ENCODE measurements around the gene LRRC73.

Gene LRRC73

GRCh38 chr6:43523284-43523683, 13.1 kb upstream of the LRRC73 start:
- H3K36me3 ChIP-seq (ENCODE audit: insufficient read depth, low read length) = peaks cover 88% of the 10 kb centered on the region
- no peak overlapping the region for H3K27ac ChIP-seq (ENCODE audit: low read depth, low read length)
- H3K4me1 ChIP-seq (ENCODE audit: insufficient read depth, low read length) = peaks cover 5% of the 10 kb centered on the region
- H3K9ac ChIP-seq (ENCODE audit: low read length) = no peak overlapping the region
- no peaks in the 10 kb centered on the region for H3K9me3 ChIP-seq (ENCODE audit: low read length)
- no peaks in the 10 kb centered on the region for H3K27me3 ChIP-seq (ENCODE audit: control insufficient read depth in 1 of 2, insufficient read depth in 2 of 2, low read length in 2 of 2)
- no peak overlapping the region for H3K4me3 ChIP-seq (ENCODE audit: low read depth in 1 of 2, low read length in 2 of 2)

- Histone ChIP-seq H3K9me3 (ENCODE audit: low read length) (no peaks in the 10 kb centered on the region), H3K4me1 (ENCODE audit: insufficient read depth, low read length) (peaks cover 11% of the 10 kb centered on the region), H3K27ac (ENCODE audit: low read depth, low read length) (no peak overlapping the region), H3K9ac (ENCODE audit: low read length) (no peak overlapping the region), H3K27me3 (ENCODE audit: control insufficient read depth in 1 of 2, insufficient read depth in 2 of 2, low read length in 2 of 2) (no peaks in the 10 kb centered on the region), H3K4me3 (ENCODE audit: low read depth in 1 of 2, low read length in 2 of 2) (no peak overlapping the region), H3K36me3 (ENCODE audit: insufficient read depth, low read length) (peaks cover 82% of the 10 kb centered on the region)
Measured at GRCh38 chr6:43522547-43523261, 12.6 kb upstream of the LRRC73 start.

GRCh38 chr6:43521836-43522235, 11.7 kb upstream of the LRRC73 start:
- Histone ChIP-seq H3K27ac (ENCODE audit: low read depth, low read length) (no peak overlapping the region), H3K4me1 (ENCODE audit: insufficient read depth, low read length) (peaks cover 14% of the 10 kb centered on the region), H3K4me3 (ENCODE audit: low read depth in 1 of 2, low read length in 2 of 2) (no peak overlapping the region), H3K36me3 (ENCODE audit: insufficient read depth, low read length) (peaks cover 75% of the 10 kb centered on the region), H3K9me3 (ENCODE audit: low read length) (no peaks in the 10 kb centered on the region), H3K27me3 (ENCODE audit: control insufficient read depth in 1 of 2, insufficient read depth in 2 of 2, low read length in 2 of 2) (no peaks in the 10 kb centered on the region), H3K9ac (ENCODE audit: low read length) (no peak overlapping the region)

- Histone ChIP-seq H3K27ac (ENCODE audit: low read depth, low read length) (no peak overlapping the region), H3K27me3 (ENCODE audit: control insufficient read depth in 1 of 2, insufficient read depth in 2 of 2, low read length in 2 of 2) (no peaks in the 10 kb centered on the region), H3K36me3 (ENCODE audit: insufficient read depth, low read length) (peaks cover 64% of the 10 kb centered on the region), H3K9ac (ENCODE audit: low read length) (no peak overlapping the region), H3K4me3 (ENCODE audit: low read depth in 1 of 2, low read length in 2 of 2) (no peak overlapping the region), H3K4me1 (ENCODE audit: insufficient read depth, low read length) (peaks cover 27% of the 10 kb centered on the region), H3K9me3 (ENCODE audit: low read length) (no peaks in the 10 kb centered on the region)
Measured at GRCh38 chr6:43520097-43520496, 10.0 kb upstream of the LRRC73 start.

- Histone ChIP-seq H3K4me1 (ENCODE audit: insufficient read depth, low read length) (peaks cover 33% of the 10 kb centered on the region), H3K9ac (ENCODE audit: low read length) (peak overlapping the region; percentile 98), H3K9me3 (ENCODE audit: low read length) (no peaks in the 10 kb centered on the region), H3K27me3 (ENCODE audit: control insufficient read depth in 1 of 2, insufficient read depth in 2 of 2, low read length in 2 of 2) (no peaks in the 10 kb centered on the region), H3K4me3 (ENCODE audit: low read depth in 1 of 2, low read length in 2 of 2) (peak overlapping the region; percentile 77 to 98), H3K27ac (ENCODE audit: low read depth, low read length) (peak overlapping the region; percentile 78), H3K36me3 (ENCODE audit: insufficient read depth, low read length) (peaks cover 63% of the 10 kb centered on the region)
Measured at GRCh38 chr6:43517505-43518357, 7.6 kb upstream of the LRRC73 start.

GRCh38 chr6:43516697-43517504, 6.8 kb upstream of the LRRC73 start, which contains the start of the genes POLR1C and YIPF3:
Gene POLR1C, plus strand, starts transcription at chr6:43517089. Its CDS starts 21 bp downstream, at chr6:43517110.
Gene YIPF3, minus strand, starts transcription at chr6:43516926. Its CDS starts 119 bp downstream, at chr6:43516807.
- H3K36me3 ChIP-seq (ENCODE audit: insufficient read depth, low read length) = peaks cover 63% of the 10 kb centered on the region
- peak within 1 kb of the TSS; percentile 97 to 98 for H3K4me3 ChIP-seq (ENCODE audit: low read depth in 1 of 2, low read length in 2 of 2)
- peaks cover 33% of the 10 kb centered on the region for H3K4me1 ChIP-seq (ENCODE audit: insufficient read depth, low read length)
- no peaks in the 10 kb centered on the region for H3K27me3 ChIP-seq (ENCODE audit: control insufficient read depth in 1 of 2, insufficient read depth in 2 of 2, low read length in 2 of 2)
- H3K27ac ChIP-seq (ENCODE audit: low read depth, low read length) = peak within 1 kb of the TSS; percentile 95
- H3K9me3 ChIP-seq (ENCODE audit: low read length) = no peaks in the 10 kb centered on the region
- H3K9ac ChIP-seq (ENCODE audit: low read length) = peak within 1 kb of the TSS; percentile 98

- H3K36me3 ChIP-seq (ENCODE audit: insufficient read depth, low read length) = peaks cover 63% of the 10 kb centered on the region
- peak overlapping the region; percentile 98 for H3K9ac ChIP-seq (ENCODE audit: low read length)
- peak overlapping the region; percentile 95 for H3K27ac ChIP-seq (ENCODE audit: low read depth, low read length)
- H3K4me1 ChIP-seq (ENCODE audit: insufficient read depth, low read length) = peaks cover 33% of the 10 kb centered on the region
- H3K9me3 ChIP-seq (ENCODE audit: low read length) = no peaks in the 10 kb centered on the region
- H3K4me3 ChIP-seq (ENCODE audit: low read depth in 1 of 2, low read length in 2 of 2) = peak overlapping the region; percentile 97 to 98
- H3K27me3 ChIP-seq (ENCODE audit: control insufficient read depth in 1 of 2, insufficient read depth in 2 of 2, low read length in 2 of 2) = no peaks in the 10 kb centered on the region
Measured at GRCh38 chr6:43516367-43516696, 6.2 kb upstream of the LRRC73 start.

- no peaks in the 10 kb centered on the region for H3K9me3 ChIP-seq (ENCODE audit: low read length)
- peak overlapping the region; percentile 95 for H3K27ac ChIP-seq (ENCODE audit: low read depth, low read length)
- peak overlapping the region; percentile 97 to 98 for H3K4me3 ChIP-seq (ENCODE audit: low read depth in 1 of 2, low read length in 2 of 2)
- peak overlapping the region; percentile 98 for H3K9ac ChIP-seq (ENCODE audit: low read length)
- H3K27me3 ChIP-seq (ENCODE audit: control insufficient read depth in 1 of 2, insufficient read depth in 2 of 2, low read length in 2 of 2) = no peaks in the 10 kb centered on the region
- H3K4me1 ChIP-seq (ENCODE audit: insufficient read depth, low read length) = peaks cover 34% of the 10 kb centered on the region
- H3K36me3 ChIP-seq (ENCODE audit: insufficient read depth, low read length) = peaks cover 58% of the 10 kb centered on the region
Measured at GRCh38 chr6:43515808-43516207, 5.7 kb upstream of the LRRC73 start.

GRCh38 chr6:43511824-43512415, 1.8 kb upstream of the LRRC73 start:
- Histone ChIP-seq H3K36me3 (ENCODE audit: insufficient read depth, low read length) (peaks cover 41% of the 10 kb centered on the region), H3K9ac (ENCODE audit: low read length) (no peak overlapping the region), H3K4me1 (ENCODE audit: insufficient read depth, low read length) (peaks cover 32% of the 10 kb centered on the region), H3K9me3 (ENCODE audit: low read length) (no peaks in the 10 kb centered on the region), H3K4me3 (ENCODE audit: low read depth in 1 of 2, low read length in 2 of 2) (no peak overlapping the region), H3K27ac (ENCODE audit: low read depth, low read length) (no peak overlapping the region), H3K27me3 (ENCODE audit: control insufficient read depth in 1 of 2, insufficient read depth in 2 of 2, low read length in 2 of 2) (peaks cover 0 to 13% of the 10 kb centered on the region in 2 donors)

GRCh38 chr6:43510827-43511163, 649 bp upstream of the LRRC73 start:
- H3K9ac ChIP-seq (ENCODE audit: low read length) = no peak overlapping the region
- peaks cover 44% of the 10 kb centered on the region for H3K36me3 ChIP-seq (ENCODE audit: insufficient read depth, low read length)
- H3K27ac ChIP-seq (ENCODE audit: low read depth, low read length) = no peak overlapping the region
- H3K9me3 ChIP-seq (ENCODE audit: low read length) = no peaks in the 10 kb centered on the region
- peaks cover 0 to 13% of the 10 kb centered on the region in 2 donors for H3K27me3 ChIP-seq (ENCODE audit: control insufficient read depth in 1 of 2, insufficient read depth in 2 of 2, low read length in 2 of 2)
- H3K4me1 ChIP-seq (ENCODE audit: insufficient read depth, low read length) = peaks cover 32% of the 10 kb centered on the region
- peak overlapping the region in 1 of 2 donors; percentile 66 for H3K4me3 ChIP-seq (ENCODE audit: low read depth in 1 of 2, low read length in 2 of 2)
